ENCODE measurements around the gene ALKBH8. TPM values are rescaled to one million over a fixed set of nuclear protein-coding genes. Genes with fewer than 3 reads are reported as not detected.
"Not testable (repeated sequence)": the region's sequence is repeated elsewhere in the genome, so short reads cannot be mapped to it uniquely, and the experiment has no call there.

Gene ALKBH8
- total and polyA plus RNA-seq, 2 of the 8 experiments (the other 6 are each of a cell fraction or from before 2014, with no cell fraction given), result 3.6 to 11.9 TPM

DNA sequence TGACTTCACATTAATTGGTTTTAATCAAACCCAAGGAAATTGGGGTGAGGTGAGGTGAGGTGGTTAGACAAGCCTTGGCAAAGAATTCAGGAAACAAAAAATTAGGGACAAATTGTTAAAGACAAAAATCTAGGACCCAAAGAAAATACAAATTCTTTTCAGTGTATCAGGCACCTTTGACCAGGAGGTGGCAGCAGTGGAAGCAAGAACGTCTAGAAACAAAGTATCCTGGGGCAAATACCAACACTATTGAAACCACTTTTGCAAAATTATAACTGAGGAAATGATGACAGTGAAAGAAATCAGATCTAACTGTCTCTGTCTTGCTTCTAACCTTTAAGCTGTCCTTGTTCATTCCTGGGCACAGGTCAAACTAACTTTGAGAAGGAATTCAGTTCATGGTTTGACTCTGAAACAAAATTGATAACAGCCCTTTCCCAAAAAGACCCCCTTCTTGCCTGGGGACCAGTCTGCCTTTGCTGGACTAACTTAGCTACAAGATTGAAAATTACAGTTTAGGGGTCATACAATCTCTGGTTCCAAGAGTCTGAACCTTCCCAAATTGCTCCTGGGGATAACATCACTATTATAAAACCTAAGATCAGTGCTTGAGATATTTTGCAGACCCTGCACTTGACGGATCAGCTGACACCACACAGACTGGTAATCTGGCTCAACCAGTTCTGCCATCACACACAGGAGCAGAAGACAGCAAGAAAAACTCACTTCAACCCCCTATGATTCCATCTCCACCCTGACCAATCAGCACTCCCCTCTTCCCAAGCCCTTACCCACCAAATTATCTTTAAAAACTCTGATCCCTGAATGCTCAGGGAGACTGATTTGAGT lies 11.2 kb upstream of the ALKBH8 start:
- H3K27ac ChIP-seq (ENCODE audit: low read depth, low read length); H3K36me3 ChIP-seq (ENCODE audit: control insufficient read depth in 2 of 4, insufficient read depth in 4 of 4, low read length in 3 of 4); H4K91ac ChIP-seq (replicated peaks; ENCODE audit: insufficient read length, low read length); H3K4ac ChIP-seq (replicated peaks; ENCODE audit: insufficient read length, low read depth, low read length); H4K20me1 ChIP-seq (replicated peaks in 1 of 2; ENCODE audit: control insufficient read depth in 1 of 2, insufficient read depth in 2 of 2, low read length in 2 of 2); H4K5ac ChIP-seq (ENCODE audit: insufficient read length, low read depth, low read length); H2BK5ac ChIP-seq (ENCODE audit: low read depth, low read length); POLR2A ChIA-PET (ENCODE audit: partially characterized antibody); H2AK5ac ChIP-seq (ENCODE audit: low read depth, low read length); H2BK12ac ChIP-seq (ENCODE audit: low read depth, low read length); H3K56ac ChIP-seq (replicated peaks; ENCODE audit: insufficient read length, low read depth, low read length); H3K23me2 ChIP-seq (ENCODE audit: low read depth, low read length); H3K9ac ChIP-seq (replicated peaks in 1 of 4; ENCODE audit: extremely low read depth in 1 of 4, low read depth in 3 of 4, low read length in 3 of 4); H3K9me3 ChIP-seq (ENCODE audit: insufficient read depth in 2 of 2, low read depth in 1 of 2, low read length in 1 of 2); H2BK20ac ChIP-seq (ENCODE audit: low read length); H3K79me1 ChIP-seq (ENCODE audit: low read depth, low read length); H3K4me1 ChIP-seq (replicated peaks in 1 of 4; ENCODE audit: control insufficient read depth in 3 of 4, insufficient read depth in 4 of 4, low read length in 3 of 4); H3K14ac ChIP-seq (ENCODE audit: insufficient read length); H3K27me3 ChIP-seq (replicated peaks in 1 of 4; ENCODE audit: control insufficient read depth in 3 of 4, extremely low read depth in 1 of 4, insufficient read depth in 3 of 4, low read length in 3 of 4); H3K79me2 ChIP-seq (ENCODE audit: control insufficient read depth in 1 of 2, insufficient read depth in 2 of 2, low read length in 2 of 2); H2BK120ac ChIP-seq (replicated peaks; ENCODE audit: low read depth, low read length); H3K18ac ChIP-seq (ENCODE audit: extremely low read depth, low read length); H4K8ac ChIP-seq (ENCODE audit: extremely low read depth, insufficient read depth, low read length); H3K4me3 ChIP-seq (ENCODE audit: extremely low read depth in 1 of 4, insufficient read depth in 2 of 4, low read depth in 3 of 4, low read length in 4 of 4); H2AFZ ChIP-seq (ENCODE audit: low read length); H2BK15ac ChIP-seq (ENCODE audit: low read length); H3K4me2 ChIP-seq (ENCODE audit: insufficient read depth in 1 of 2, low read depth in 2 of 2, low read length in 2 of 2); H3K23ac ChIP-seq (ENCODE audit: insufficient read length): not testable (repeated sequence)
- peak in 1 of 2 experiments; percentile 72 for DNase-seq (ENCODE audit: low read depth in 1 of 2, low spot score in 2 of 2)
- peak; percentile 86 for FAIRE-seq
- TF ChIP-seq TEAD4 (IDR thresholded peaks at IDR 0.05; ENCODE audit: low read depth, low read length) (0 out of 2 replicates have a peak, but pooled peaks have one; percentile 26), RAD21 (IDR thresholded peaks at IDR 0.05 in 1 of 2, conservative IDR thresholded peaks at IDR 0.05 in 1 of 2; ENCODE audit: low read depth in 2 of 2, low read length in 2 of 2) (peak; percentile 70 to 76)
- TF ChIP-seq, protein P1, sequence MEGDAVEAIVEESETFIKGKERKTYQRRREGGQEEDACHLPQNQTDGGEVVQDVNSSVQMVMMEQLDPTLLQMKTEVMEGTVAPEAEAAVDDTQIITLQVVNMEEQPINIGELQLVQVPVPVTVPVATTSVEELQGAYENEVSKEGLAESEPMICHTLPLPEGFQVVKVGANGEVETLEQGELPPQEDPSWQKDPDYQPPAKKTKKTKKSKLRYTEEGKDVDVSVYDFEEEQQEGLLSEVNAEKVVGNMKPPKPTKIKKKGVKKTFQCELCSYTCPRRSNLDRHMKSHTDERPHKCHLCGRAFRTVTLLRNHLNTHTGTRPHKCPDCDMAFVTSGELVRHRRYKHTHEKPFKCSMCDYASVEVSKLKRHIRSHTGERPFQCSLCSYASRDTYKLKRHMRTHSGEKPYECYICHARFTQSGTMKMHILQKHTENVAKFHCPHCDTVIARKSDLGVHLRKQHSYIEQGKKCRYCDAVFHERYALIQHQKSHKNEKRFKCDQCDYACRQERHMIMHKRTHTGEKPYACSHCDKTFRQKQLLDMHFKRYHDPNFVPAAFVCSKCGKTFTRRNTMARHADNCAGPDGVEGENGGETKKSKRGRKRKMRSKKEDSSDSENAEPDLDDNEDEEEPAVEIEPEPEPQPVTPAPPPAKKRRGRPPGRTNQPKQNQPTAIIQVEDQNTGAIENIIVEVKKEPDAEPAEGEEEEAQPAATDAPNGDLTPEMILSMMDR (IDR thresholded peaks at IDR 0.05; ENCODE audit: control extremely low read depth in 1 of 3, insufficient read depth in 1 of 3, low read depth in 1 of 3, low read length in 3 of 3), result peak in 2 of 3 experiments; percentile 62 to 74; a peak in 3 of 4 replicates
- 36% methylated on average over 2 of the region's 2 CpGs; no CpG with 5 or more reads in 1 of the 2 experiments for WGBS, 2 experiments (ENCODE audit: extremely low coverage in 1 of 2, insufficient coverage in 1 of 2, insufficient read length in 1 of 2, insufficient replicate concordance in 2 of 2, low coverage in 1 of 2, low lambda C conversion rate in 2 of 2, missing lambda C conversion rate in 1 of 2)
- CTCF ChIA-PET (ENCODE audit: partially characterized antibody), result interaction anchor here (0.8 to 25.0 kb wide), 24 partner anchors 9 to 392 kb away, joined by 3 to 398 read pairs (median 5); partner anchors contain the start of gene ALKBH8
